NOMO-1 (cell line): ENCODE results near the gene MYO6.

Source experiments
- DNase-seq, 2 experiments: peaks; one replicate each; lab custom pipeline; 2025; ENCODE audit not compliant: unreplicated experiment in 2 of 2; lab: John Stamatoyannopoulos, UW

Gene MYO6

DNA sequence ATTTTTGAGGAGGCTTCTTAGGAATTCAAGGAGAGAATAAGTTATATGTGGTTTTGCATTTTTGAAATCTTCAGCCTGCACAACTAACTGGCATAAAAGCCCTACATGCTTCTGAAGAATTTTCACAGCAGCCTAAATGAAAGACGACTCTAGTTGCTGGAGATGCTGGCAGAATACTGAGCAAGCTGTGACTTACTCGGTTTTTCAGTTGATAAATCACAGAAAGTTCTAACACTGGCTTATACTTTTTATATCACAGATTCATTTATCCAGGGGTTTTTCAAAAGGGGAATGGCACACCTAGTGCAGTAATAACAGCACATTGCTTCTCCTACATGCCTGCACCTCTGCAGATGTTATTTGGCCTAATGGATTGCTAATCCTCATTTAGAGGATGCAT lies 188.8 kb downstream of the MYO6 start:
- no peak for DNase-seq

DNA sequence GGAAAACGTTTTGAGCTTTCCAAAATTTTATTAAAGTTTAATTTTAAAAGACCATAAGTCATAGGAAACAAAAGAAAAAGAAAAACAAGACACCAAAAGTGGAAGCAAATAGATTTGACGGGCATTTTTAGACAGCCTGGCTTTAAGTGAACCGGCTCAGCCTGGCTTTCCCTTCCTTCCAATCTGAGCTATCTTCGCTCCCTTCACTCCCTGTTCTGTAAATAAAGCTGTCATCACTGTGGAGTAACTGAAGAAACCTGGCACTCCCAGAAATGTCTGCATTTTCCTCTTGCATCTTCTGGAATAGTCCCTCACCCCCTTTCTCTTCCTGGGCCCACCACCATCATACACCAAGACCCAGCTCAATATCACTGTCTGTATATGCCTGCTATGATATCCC lies 191.5 kb downstream of the MYO6 start:
- no peak for DNase-seq

DNA sequence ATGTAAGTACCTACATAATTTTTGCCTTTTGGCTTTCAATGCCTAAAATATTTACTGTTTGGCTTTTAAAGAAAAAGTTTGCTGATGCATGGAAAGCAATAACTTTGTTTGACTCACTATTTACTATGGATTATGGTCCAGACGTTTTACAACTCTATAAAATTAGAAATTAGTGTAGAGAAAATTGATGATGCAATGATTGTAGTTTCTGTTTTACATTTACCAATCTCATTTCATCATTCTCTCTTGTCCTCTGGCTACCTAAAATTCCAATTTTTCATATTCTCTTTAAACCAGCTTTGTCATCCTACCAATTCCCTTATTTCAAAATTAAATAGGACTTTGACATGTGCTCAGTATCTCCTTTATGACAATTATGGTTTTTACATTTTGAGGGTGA lies 192.5 kb downstream of the MYO6 start:
- no peak for DNase-seq

DNA sequence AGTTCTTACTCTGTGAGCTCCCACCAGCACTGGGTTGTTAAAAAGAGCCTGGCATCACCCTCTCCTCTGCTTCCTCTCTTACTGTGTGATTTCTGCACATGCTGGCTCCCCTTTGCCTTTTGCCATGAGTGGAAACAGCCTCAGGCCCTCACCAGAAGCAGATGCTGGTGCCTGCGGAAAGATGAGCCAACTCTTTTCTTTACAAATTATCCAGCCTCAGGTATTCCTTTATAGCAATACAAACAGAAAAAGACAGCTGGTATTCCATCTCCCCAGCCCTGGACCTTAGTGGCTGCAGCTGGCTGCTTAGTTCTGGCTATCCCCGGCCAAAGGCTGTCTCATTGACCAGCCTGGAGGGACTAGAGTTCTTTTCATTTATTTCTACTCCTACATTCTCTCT lies 194.3 kb downstream of the MYO6 start:
- DNase-seq = no peak

DNA sequence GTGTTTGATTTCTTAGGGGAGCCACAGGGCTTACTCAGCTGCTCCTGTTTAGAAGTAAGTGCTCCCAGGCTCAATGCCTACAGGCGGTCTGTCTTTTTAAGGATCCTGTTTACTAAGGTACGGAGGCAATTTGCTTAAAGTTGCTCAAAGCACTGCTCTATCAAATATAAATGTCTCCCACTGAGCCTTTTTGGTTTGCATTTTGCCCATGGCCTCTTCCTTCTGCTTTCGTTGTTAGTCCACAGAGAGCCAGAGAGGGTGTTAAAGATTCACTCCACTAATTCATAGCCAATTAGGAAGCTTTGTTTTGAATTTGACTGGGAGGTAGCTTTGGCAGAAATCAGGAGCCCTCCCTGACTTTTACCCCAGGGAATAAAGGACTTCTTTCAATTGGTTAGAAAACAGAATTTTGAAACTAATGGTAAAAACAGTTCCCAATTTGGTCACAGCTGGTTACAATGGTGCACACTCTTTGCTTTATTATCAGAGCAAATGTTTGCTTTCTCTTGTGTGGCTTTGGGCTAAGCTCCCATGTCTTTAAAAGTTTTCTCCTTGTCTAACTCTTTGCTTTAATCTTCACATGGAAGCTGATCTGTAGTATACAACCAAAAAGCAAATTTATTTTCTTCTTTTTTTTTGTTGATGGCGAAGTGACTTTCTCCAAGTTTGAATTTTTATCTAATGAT lies 197.2 kb downstream of the MYO6 start:
- no peak for DNase-seq

DNA sequence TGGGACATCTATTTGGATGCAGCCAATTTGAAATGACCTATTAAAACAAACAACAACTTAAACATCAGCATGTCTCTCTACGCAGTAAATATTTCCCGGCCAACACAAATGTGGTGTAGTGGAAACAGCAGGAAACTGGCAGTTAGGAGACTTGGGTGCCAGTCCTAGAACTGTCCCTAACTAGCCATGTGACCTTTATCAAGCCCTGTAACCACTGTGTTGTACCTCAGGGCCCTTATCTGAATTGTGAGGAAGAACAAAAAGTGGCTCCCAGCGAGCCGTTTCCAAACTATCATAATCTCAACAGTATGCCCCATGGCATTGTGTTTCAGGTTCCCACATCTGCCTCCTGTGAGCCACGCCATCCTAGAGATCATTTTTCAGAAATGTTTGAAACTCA lies 198.9 kb downstream of the MYO6 start:
- DNase-seq = no peak

DNA sequence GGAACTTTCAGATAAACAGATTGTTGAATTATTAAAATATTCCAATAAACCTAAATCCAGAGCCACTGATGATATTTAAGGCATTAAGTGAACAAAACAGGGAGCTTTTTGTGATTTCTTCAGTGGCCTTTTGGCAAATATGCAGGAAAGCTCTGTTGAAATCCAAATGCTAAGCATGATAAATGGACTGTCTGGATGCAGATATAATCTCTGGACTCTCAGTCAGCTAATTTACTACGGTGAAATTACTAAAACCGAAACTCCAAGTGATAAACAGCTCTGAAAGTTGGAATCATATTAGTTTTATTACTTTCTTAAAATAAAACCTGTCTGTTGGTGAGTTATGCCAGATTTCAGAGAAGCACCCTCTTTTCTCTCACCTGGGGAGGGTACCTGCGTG lies 203.1 kb downstream of the MYO6 start:
- no peak for DNase-seq

DNA sequence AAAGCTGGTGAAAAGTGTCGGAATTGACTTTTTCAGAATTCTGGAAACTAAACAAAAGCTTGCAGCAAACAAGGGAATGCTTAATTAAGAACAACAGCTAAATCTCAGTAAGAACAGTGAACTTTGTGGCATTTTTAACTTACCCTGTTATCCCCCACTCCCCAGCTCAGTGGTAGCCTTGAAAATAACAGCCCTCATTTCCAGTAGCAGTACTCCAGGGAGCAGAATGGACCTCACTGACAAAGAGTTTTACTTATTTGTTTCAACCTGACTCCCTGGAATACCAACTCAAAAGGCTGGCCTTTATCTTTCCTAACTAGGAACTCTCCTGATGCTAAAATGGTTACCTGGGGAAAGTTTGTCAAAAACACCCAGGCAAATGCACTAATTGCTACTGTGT lies 214.5 kb downstream of the MYO6 start:
- no peak for DNase-seq

DNA sequence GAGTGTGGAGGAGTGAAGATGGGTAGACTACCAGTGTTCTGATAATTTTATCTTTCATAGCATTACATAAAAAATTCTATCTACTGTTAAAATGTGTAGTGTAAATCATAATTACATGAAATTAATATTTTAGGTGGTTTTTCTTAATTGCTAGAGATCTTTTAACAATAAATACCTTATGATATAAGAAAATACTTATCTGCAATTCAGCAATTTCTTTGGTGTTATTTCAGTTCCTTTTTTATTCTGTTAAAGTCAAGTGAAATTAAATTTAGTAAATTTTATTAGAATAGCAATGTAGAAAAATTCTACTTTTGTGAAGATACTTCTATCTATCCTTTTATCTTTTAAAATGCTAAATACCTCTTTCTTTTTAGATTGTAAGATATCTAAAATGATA lies 219.1 kb downstream of the MYO6 start:
- no peak for DNase-seq
